HG03571 (cell line): Measurements from ENCODE around the gene MYBPH.

Experiments
- ATAC-seq: cut with Tn5 transposase; IDR thresholded peaks from one replicate; pipeline ENCODE4 v1.9.1; 2021; ENCODE audit not compliant: unreplicated experiment

Gene MYBPH

GRCh38 chr1:203131548-203132200 is 44.0 kb downstream of the MYBPH start:
- no peak for ATAC-seq

- no peak for ATAC-seq
Observed at GRCh38 chr1:203130358-203130985, 45.2 kb downstream of the MYBPH start.

- no peak for ATAC-seq
Observed at GRCh38 chr1:203129501-203130231, 46.0 kb downstream of the MYBPH start.

GRCh38 chr1:203128716-203129500 is 46.7 kb downstream of the MYBPH start:
- no peak for ATAC-seq

- ATAC-seq, result no peak
Observed at GRCh38 chr1:203128431-203128715, 47.3 kb downstream of the MYBPH start.

GRCh38 chr1:203127666-203128430 is 47.8 kb downstream of the MYBPH start, which contains the start of gene ADORA1:
TSS of gene ADORA1 (plus strand) at chr1:203127726. CDS start at chr1:203128842, 1,116 bp downstream.
- ATAC-seq, result no peak

- ATAC-seq, result no peak
Observed at GRCh38 chr1:203126866-203127665, 48.6 kb downstream of the MYBPH start.

- no peak for ATAC-seq
Observed at GRCh38 chr1:203126151-203126865, 49.3 kb downstream of the MYBPH start.

- ATAC-seq, result no peak
Observed at GRCh38 chr1:203124546-203125317, 50.9 kb downstream of the MYBPH start.

GRCh38 chr1:203124011-203124410 is 51.6 kb downstream of the MYBPH start:
- ATAC-seq, result no peak

GRCh38 chr1:203122159-203122558 is 53.5 kb downstream of the MYBPH start:
- no peak for ATAC-seq

GRCh38 chr1:203121186-203122015 is 54.2 kb downstream of the MYBPH start:
- ATAC-seq, result no peak

- ATAC-seq, result no peak
Observed at GRCh38 chr1:203120325-203121153, 55.1 kb downstream of the MYBPH start.
